Measurements from ENCODE around the gene NGEF. TPM values are rescaled to one million over a fixed set of nuclear protein-coding genes. Genes with fewer than 3 reads are reported as not detected.

Gene NGEF
- total RNA-seq, 1 donor: 17.4 TPM

GRCh38 chr2:233031556-233032500, 18.8 kb upstream of the NGEF start:
- H3K4me3 ChIP-seq (ENCODE audit: low read depth, low read length): no peak overlapping the region
- no peak for DNase-seq (ENCODE audit: low read depth)
- no peak for TF ChIP-seq CTCF (IDR thresholded peaks at IDR 0.05; ENCODE audit: insufficient read depth, low read length)

GRCh38 chr2:233029321-233029720, 16.3 kb upstream of the NGEF start:
- TF ChIP-seq CTCF (IDR thresholded peaks at IDR 0.05; ENCODE audit: insufficient read depth, low read length): no peak
- DNase-seq (ENCODE audit: low read depth): no peak
- H3K4me3 ChIP-seq (ENCODE audit: low read depth, low read length): no peak overlapping the region

GRCh38 chr2:233026198-233026813, 13.2 kb upstream of the NGEF start:
- peak; percentile 84 for DNase-seq (ENCODE audit: low read depth)
- TF ChIP-seq CTCF (IDR thresholded peaks at IDR 0.05; ENCODE audit: insufficient read depth, low read length): no peak
- no peak overlapping the region for H3K4me3 ChIP-seq (ENCODE audit: low read depth, low read length)

- TF ChIP-seq CTCF (IDR thresholded peaks at IDR 0.05; ENCODE audit: insufficient read depth, low read length): no peak
- peak; percentile 51 for DNase-seq (ENCODE audit: low read depth)
- H3K4me3 ChIP-seq (ENCODE audit: low read depth, low read length): no peak overlapping the region
Observed at GRCh38 chr2:233025706-233026105, 12.7 kb upstream of the NGEF start.

- no peak for DNase-seq (ENCODE audit: low read depth)
- no peak overlapping the region for H3K4me3 ChIP-seq (ENCODE audit: low read depth, low read length)
- no peak for TF ChIP-seq CTCF (IDR thresholded peaks at IDR 0.05; ENCODE audit: insufficient read depth, low read length)
Observed at GRCh38 chr2:233023761-233024410, 10.8 kb upstream of the NGEF start.

- TF ChIP-seq CTCF (IDR thresholded peaks at IDR 0.05; ENCODE audit: insufficient read depth, low read length): no peak
- no peak for DNase-seq (ENCODE audit: low read depth)
- no peak overlapping the region for H3K4me3 ChIP-seq (ENCODE audit: low read depth, low read length)
Observed at GRCh38 chr2:233023007-233023760, 10.1 kb upstream of the NGEF start.
